IMR-90 (cell line): Measurements from ENCODE around the gene GRIK1. TPM values are rescaled to one million over a fixed set of nuclear protein-coding genes. Genes with fewer than 3 reads are reported as not detected.
A peak's percentile ranks its signal among the peaks of the same experiment; 100 is the strongest.

Experiments
- ATAC-seq: fragments of 200-7000 bp; cut with Tn5 transposase; 2 replicates; pipeline ENCODE4 v1.9.1; 2020; ENCODE audit warnings: low read depth, mild to moderate bottlenecking, moderate library complexity
- BruUV-seq: library from RNA; stranded (reverse); fragments of 400-500 nt; replicated peaks from 2 replicates; lab custom pipeline; 2021; lab: Mats Ljungman, UMichigan
- CTCF ChIA-PET: fragments of 300-600 bp; formaldehyde crosslinking; extraction: SDS; loops from one replicate; lab custom pipeline; 2021; ENCODE audit warnings: antibody characterized with exemption; lab: Yijun Ruan, JAX
- POLR2A ChIA-PET: fragments of 300-600 bp; sonication (Branson Sonifier 250); formaldehyde crosslinking; loops from one replicate; lab custom pipeline; 2022; ENCODE audit warnings: antibody characterized with exemption; ENCODE audit not compliant: unreplicated experiment; lab: Charles Lee
- DNase-seq: peaks from one replicate; pipeline ENCODE4 v3.0.0; 2013
- H2AFZ ChIP-seq: replicated peaks from 2 replicates; pipeline ENCODE3; 2013; ENCODE audit warnings: low read length, mild to moderate bottlenecking; ENCODE audit not compliant: poor library complexity
- H2AK5ac ChIP-seq: 2 replicates; pipeline ENCODE4 v1.6.1; 2013; ENCODE audit warnings: low read depth, low read length, inconsistent platforms
- H2AK9ac ChIP-seq: replicated peaks from 2 replicates; pipeline ENCODE3; 2013; ENCODE audit warnings: mild to moderate bottlenecking, low read depth, low read length, moderate library complexity; ENCODE audit not compliant: poor library complexity
- H2BK120ac ChIP-seq: 2 replicates; pipeline ENCODE4 v1.6.1; 2013; ENCODE audit warnings: low read depth, low read length, inconsistent platforms
- H2BK15ac ChIP-seq: 3 replicates; pipeline ENCODE4 v1.6.1; 2013; ENCODE audit warnings: low read depth, low read length, inconsistent platforms
- H2BK20ac ChIP-seq: 2 replicates; pipeline ENCODE4 v1.6.1; 2013; ENCODE audit warnings: low read depth, mild to moderate bottlenecking, inconsistent platforms, low read length, moderate library complexity
- H2BK5ac ChIP-seq: 2 replicates; pipeline ENCODE4 v1.6.1; 2013; ENCODE audit warnings: mild to moderate bottlenecking, low read depth, low read length, inconsistent platforms; ENCODE audit not compliant: poor library complexity, severe bottlenecking
- H3K14ac ChIP-seq: replicated peaks from 2 replicates; pipeline ENCODE4 v1.6.1; 2013; ENCODE audit warnings: low read depth, low read length, inconsistent platforms
- H3K18ac ChIP-seq: 2 replicates; pipeline ENCODE4 v1.6.1; 2013; ENCODE audit warnings: low read depth, low read length, control low read depth
- H3K23ac ChIP-seq: 2 replicates; pipeline ENCODE4 v1.6.1; 2013; ENCODE audit warnings: low read depth, low read length, inconsistent platforms
- H3K27ac ChIP-seq: 2 replicates; pipeline ENCODE4 v1.5.1; 2013; ENCODE audit warnings: mild to moderate bottlenecking, control low read depth, low read length; ENCODE audit not compliant: insufficient read depth
- H3K27me3 ChIP-seq: 2 replicates; pipeline ENCODE4 v1.6.1; 2013; ENCODE audit warnings: low read length; ENCODE audit not compliant: control insufficient read depth, insufficient read depth
- H3K36me3 ChIP-seq: 2 replicates; pipeline ENCODE4 v1.6.1; 2013; ENCODE audit warnings: low read length, mixed read lengths; ENCODE audit not compliant: control insufficient read depth, insufficient read depth
- H3K4ac ChIP-seq: 2 replicates; pipeline ENCODE4 v1.6.1; 2013; ENCODE audit warnings: low read depth, low read length, inconsistent platforms
- H3K4me1 ChIP-seq: 2 replicates; pipeline ENCODE4 v1.6.1; 2013; ENCODE audit warnings: low read length, mixed read lengths; ENCODE audit not compliant: control insufficient read depth, insufficient read depth
- H3K4me2 ChIP-seq: 2 replicates; pipeline ENCODE4 v1.6.1; 2013; ENCODE audit warnings: low read depth, mild to moderate bottlenecking, control low read depth, low read length, moderate library complexity
- H3K4me3 ChIP-seq: 2 replicates; pipeline ENCODE4 v1.5.1; 2013; ENCODE audit warnings: low read depth, mild to moderate bottlenecking, control low read depth, low read length, moderate library complexity; ENCODE audit not compliant: insufficient read depth
- H3K56ac ChIP-seq: 2 replicates; pipeline ENCODE4 v1.6.1; 2013; ENCODE audit warnings: low read length, inconsistent platforms; ENCODE audit not compliant: insufficient read depth; ENCODE audit errors: extremely low read depth
- H3K79me1 ChIP-seq, 2 experiments: 2 replicates each; pipeline ENCODE4 v1.6.1; 2013; ENCODE audit warnings: low read length in 2 of 2, inconsistent platforms in 1 of 2, low read depth in 1 of 2
- H3K9ac ChIP-seq: 2 replicates; pipeline ENCODE4 v1.6.1; 2013; ENCODE audit warnings: low read depth, low read length, control low read depth
- H3K9me1 ChIP-seq: 2 replicates; pipeline ENCODE4 v1.6.1; 2013; ENCODE audit warnings: low read length, inconsistent platforms; ENCODE audit not compliant: insufficient read depth
- H3K9me3 ChIP-seq: 2 replicates; pipeline ENCODE4 v1.6.1; 2013; ENCODE audit warnings: low read length; ENCODE audit not compliant: control insufficient read depth, insufficient read depth
- H4K20me1 ChIP-seq: 2 replicates; pipeline ENCODE4 v1.6.1; 2013; ENCODE audit warnings: low read length, inconsistent platforms; ENCODE audit not compliant: insufficient read depth
- H4K5ac ChIP-seq: 2 replicates; pipeline ENCODE4 v1.6.1; 2013; ENCODE audit warnings: mild to moderate bottlenecking, low read depth, low read length, control low read depth
- H4K8ac ChIP-seq, 2 experiments: 2 replicates each; pipeline ENCODE4 v1.6.1; 2013; ENCODE audit warnings: low read depth in 2 of 2, low read length in 2 of 2, control low read depth in 1 of 2, inconsistent platforms in 1 of 2
- H4K91ac ChIP-seq: 2 replicates; pipeline ENCODE4 v1.6.1; 2013; ENCODE audit warnings: low read depth, low read length, inconsistent platforms; ENCODE audit not compliant: insufficient read depth
- BHLHE40 ChIP-seq: fragments of 150-350 bp; IDR thresholded peaks from 2 replicates; pipeline ENCODE4 v1.6.1; 2016; ENCODE audit warnings: mild to moderate bottlenecking, low read depth, low read length
- CEBPB ChIP-seq: IDR thresholded peaks from 2 replicates; pipeline ENCODE4 v1.6.1; 2012; ENCODE audit warnings: low read depth, low read length, improper control_type of control experiment
- FOS ChIP-seq: fragments of 150-350 bp; IDR thresholded peaks from 2 replicates; pipeline ENCODE4 v1.6.1; 2016; ENCODE audit warnings: low read depth, low read length
- MAFK ChIP-seq: IDR thresholded peaks from 2 replicates; pipeline ENCODE4 v1.6.1; 2012; ENCODE audit warnings: low read depth, low read length, improper control_type of control experiment
- MAZ ChIP-seq: IDR thresholded peaks from 2 replicates; pipeline ENCODE4 v1.6.1; 2012; ENCODE audit warnings: low read depth, mild to moderate bottlenecking, low read length, improper control_type of control experiment, moderate library complexity, borderline replicate concordance
- MXI1 ChIP-seq: IDR thresholded peaks from 2 replicates; pipeline ENCODE4 v1.6.1; 2012; ENCODE audit warnings: low read depth, mild to moderate bottlenecking, low read length, moderate library complexity, borderline replicate concordance
- NFE2L2 ChIP-seq: fragments of 150-350 bp; IDR thresholded peaks from 2 replicates; pipeline ENCODE4 v1.6.1; 2016; ENCODE audit warnings: low read depth, mild to moderate bottlenecking, low read length
- POLR2A ChIP-seq: IDR thresholded peaks from 2 replicates; pipeline ENCODE4 v1.6.1; 2012; ENCODE audit warnings: mild to moderate bottlenecking, low read depth, low read length
- RAD21 ChIP-seq: IDR thresholded peaks from 2 replicates; pipeline ENCODE4 v1.6.1; 2012; ENCODE audit warnings: low read length, improper control_type of control experiment
- SMC3 ChIP-seq: fragments of 150-350 bp; IDR thresholded peaks from 2 replicates; pipeline ENCODE4 v1.6.1; 2016; ENCODE audit warnings: low read depth, mild to moderate bottlenecking, antibody characterized with exemption, low read length, moderate library complexity
- WGBS, 2 experiments: methylation state at CpG; one replicate each; pipeline versions ENCODE4 v1.1.5 to v1.1.7; 2013; ENCODE audit warnings: missing lambda C conversion rate in 2 of 2; ENCODE audit not compliant: insufficient read length in 1 of 2; ENCODE audit errors: extremely low coverage in 2 of 2; 5-methylcytosine and 5-hydroxymethylcytosine counted together
- dilution Hi-C: fragments of 300-500 bp; cut with HindIII; formaldehyde crosslinking; loops from one replicate; pipeline ENCODE4 v1.14.3; 2018; ENCODE audit warnings: low sequenced_read_pairs; ENCODE audit not compliant: unreplicated experiment
- in situ Hi-C: fragments of 300-500 bp; cut with MboI; formaldehyde crosslinking; loops from 3 replicates; pipeline ENCODE4 v1.14.3; 2019; ENCODE audit warnings: low sequenced_read_pairs, inconsistent platforms, mixed read lengths
- intact Hi-C: fragments of 100-400 bp; cut with micrococcal nuclease; formaldehyde crosslinking; loops from 2 replicates; pipeline ENCODE4 v1.10.0; 2022
- polyA plus RNA-seq, 3 experiments: library from polyadenylated mRNA; depleted of rRNA; stranded (reverse); fragments of >200 nt; gene quantifications; 2 replicates each; pipeline ENCODE4 v1.2.3, GENCODE V29; 2012; ENCODE audit warnings: low replicate concordance in 1 of 3
- total RNA-seq: library from RNA; depleted of rRNA; stranded (reverse); fragments of >200 nt; gene quantifications from 2 replicates; pipeline ENCODE4 v1.2.3, GENCODE V29; 2012
- TF ChIP-seq, protein P1 (sequence below): fragments of 150-350 bp; IDR thresholded peaks from 2 replicates; pipeline ENCODE4 v1.6.1; 2017; ENCODE audit warnings: mild to moderate bottlenecking, antibody characterized with exemption, low read length, low read depth
- TF ChIP-seq, protein P2 (sequence below): conservative IDR thresholded peaks from 2 replicates; pipeline ENCODE4 v1.5.1; 2012; ENCODE audit warnings: mild to moderate bottlenecking, low read depth, low read length, improper control_type of control experiment

Gene GRIK1
- total and polyA plus RNA-seq, 2 of the 4 experiments (the other 2 are of a cell fraction), result not detected

DNA sequence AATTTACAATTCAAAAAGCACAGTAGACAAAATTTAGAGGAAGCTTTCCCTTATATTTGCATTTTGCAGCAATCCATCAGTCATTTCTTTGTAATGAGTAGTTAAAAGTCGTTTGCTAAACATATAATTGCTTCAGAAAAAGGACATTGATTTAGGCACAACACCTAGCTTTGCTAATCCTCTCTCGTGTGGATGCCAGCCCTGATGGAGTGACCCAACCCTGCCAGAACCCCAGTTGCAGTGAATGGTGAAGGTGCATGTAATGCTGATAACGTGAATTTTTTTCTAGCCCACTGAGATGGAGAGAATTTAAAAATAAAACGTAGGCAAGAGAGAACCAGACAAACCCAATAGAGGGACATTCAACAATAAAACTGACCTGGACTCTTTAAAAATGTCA, 263.4 kb downstream of the GRIK1 start:
- no peak for ATAC-seq
- Histone ChIP-seq H3K9me3 (no peaks in the 10 kb centered on the region), H2BK20ac (no peak overlapping the region), H2AFZ (no peak overlapping the region), H3K23ac (no peak overlapping the region), H3K79me1 (no peaks in the 10 kb centered on the region), H2BK15ac (no peak overlapping the region), H4K20me1 (no peaks in the 10 kb centered on the region), H3K9ac (no peak overlapping the region), H3K56ac (no peak overlapping the region), H3K18ac (no peak overlapping the region), H3K4ac (no peak overlapping the region), H2BK120ac (no peak overlapping the region), H3K4me2 (no peak overlapping the region), H3K14ac (0 out of 2 replicates have a peak overlapping the region, but pooled peaks have one; percentile 57), H3K27ac (no peak overlapping the region), H4K8ac (no peak overlapping the region), H3K9me1 (no peaks in the 10 kb centered on the region), H4K91ac (no peak overlapping the region), H2BK5ac (no peak overlapping the region), H3K4me1 (no peaks in the 10 kb centered on the region; the same call in 1 of the 2 replicates), H3K27me3 (no peaks in the 10 kb centered on the region), H3K36me3 (no peaks in the 10 kb centered on the region), H4K5ac (no peak overlapping the region), H2AK9ac (no peak overlapping the region), H3K4me3 (no peak overlapping the region), H2AK5ac (no peak overlapping the region)
- no TSS peak for BruUV-seq
- POLR2A ChIA-PET, result no interaction called here
- DNase-seq, result no peak
- TF ChIP-seq BHLHE40 (no peak), RAD21 (no peak), MXI1 (no peak), NFE2L2 (no peak), MAFK (no peak), MAZ (no peak), FOS (no peak), SMC3 (no peak), POLR2A (no peak), CEBPB (no peak)
- TF ChIP-seq, protein P1, sequence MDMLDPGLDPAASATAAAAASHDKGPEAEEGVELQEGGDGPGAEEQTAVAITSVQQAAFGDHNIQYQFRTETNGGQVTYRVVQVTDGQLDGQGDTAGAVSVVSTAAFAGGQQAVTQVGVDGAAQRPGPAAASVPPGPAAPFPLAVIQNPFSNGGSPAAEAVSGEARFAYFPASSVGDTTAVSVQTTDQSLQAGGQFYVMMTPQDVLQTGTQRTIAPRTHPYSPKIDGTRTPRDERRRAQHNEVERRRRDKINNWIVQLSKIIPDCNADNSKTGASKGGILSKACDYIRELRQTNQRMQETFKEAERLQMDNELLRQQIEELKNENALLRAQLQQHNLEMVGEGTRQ, result no peak
- TF ChIP-seq, protein P2, sequence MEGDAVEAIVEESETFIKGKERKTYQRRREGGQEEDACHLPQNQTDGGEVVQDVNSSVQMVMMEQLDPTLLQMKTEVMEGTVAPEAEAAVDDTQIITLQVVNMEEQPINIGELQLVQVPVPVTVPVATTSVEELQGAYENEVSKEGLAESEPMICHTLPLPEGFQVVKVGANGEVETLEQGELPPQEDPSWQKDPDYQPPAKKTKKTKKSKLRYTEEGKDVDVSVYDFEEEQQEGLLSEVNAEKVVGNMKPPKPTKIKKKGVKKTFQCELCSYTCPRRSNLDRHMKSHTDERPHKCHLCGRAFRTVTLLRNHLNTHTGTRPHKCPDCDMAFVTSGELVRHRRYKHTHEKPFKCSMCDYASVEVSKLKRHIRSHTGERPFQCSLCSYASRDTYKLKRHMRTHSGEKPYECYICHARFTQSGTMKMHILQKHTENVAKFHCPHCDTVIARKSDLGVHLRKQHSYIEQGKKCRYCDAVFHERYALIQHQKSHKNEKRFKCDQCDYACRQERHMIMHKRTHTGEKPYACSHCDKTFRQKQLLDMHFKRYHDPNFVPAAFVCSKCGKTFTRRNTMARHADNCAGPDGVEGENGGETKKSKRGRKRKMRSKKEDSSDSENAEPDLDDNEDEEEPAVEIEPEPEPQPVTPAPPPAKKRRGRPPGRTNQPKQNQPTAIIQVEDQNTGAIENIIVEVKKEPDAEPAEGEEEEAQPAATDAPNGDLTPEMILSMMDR, result no peak
- in situ Hi-C loops, result no loop called here
- dilution Hi-C loops, result no loop called here
- CTCF ChIA-PET, result no interaction called here
- intact Hi-C loops, result no loop called here
- no CpG with 5 or more reads among the region's 4 CpGs for WGBS, 2 experiments
